ENCODE measurements around the gene FUNDC2.

- TF ChIP-seq CTCF (IDR thresholded peaks at IDR 0.05) (no peak), POLR2A (IDR thresholded peaks at IDR 0.05) (no peak)
Measured at GRCh38 chrX:155001873-155002272, 24.8 kb upstream of the FUNDC2 start.
